GM10847 (cell line): ENCODE data around the gene TACC2.

Experiments
- POLR2A ChIP-seq: IDR thresholded peaks from 2 replicates; pipeline ENCODE4 v1.6.1; 2011; ENCODE audit not compliant: insufficient read length; ENCODE audit errors: extremely low read depth

Gene TACC2

GRCh38 chr10:122285506-122286444 is 296.8 kb downstream of the TACC2 start:
- no peak for TF ChIP-seq POLR2A

DNA sequence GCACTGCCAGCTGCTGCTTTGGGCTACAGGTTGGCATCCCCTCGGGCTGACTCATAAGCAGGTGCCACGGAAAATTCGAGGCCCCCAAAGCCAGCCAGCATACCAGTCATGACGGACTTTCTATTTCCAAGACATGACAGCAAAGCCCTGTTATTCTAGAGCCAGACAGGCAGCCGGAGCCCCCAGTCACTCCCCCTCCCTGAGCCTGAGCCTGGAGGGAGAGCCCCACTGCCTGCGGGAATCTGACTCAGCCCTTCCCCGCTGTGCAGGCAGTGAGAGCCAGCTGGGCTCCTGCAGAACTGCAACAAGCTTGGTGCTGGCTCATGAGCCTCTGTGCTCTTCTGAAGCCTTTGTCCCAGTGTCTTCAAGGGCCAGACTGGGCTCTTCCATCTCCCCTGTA is 297.9 kb downstream of the TACC2 start:
- no peak for TF ChIP-seq POLR2A

DNA sequence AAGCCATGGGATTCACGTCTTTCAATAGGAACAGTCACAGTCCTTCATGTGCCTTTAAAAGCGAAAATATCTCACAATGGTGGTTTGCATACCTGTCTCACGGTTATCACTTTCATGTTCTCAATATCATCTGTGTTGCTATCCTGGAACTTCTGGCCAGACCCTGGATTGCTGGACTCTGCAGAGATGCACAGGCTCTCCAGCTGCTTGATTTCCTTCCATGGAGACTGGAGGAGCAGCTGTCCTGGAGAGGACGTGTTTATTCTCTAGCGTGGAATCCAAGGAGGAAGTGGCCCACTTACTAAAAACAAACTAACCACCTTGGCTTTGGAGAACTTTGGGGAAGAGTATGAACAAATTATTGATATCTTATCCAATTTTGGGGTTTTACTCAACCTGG is 298.6 kb downstream of the TACC2 start:
- no peak for TF ChIP-seq POLR2A

GRCh38 chr10:122288262-122288661 is 299.3 kb downstream of the TACC2 start:
- no peak for TF ChIP-seq POLR2A

DNA sequence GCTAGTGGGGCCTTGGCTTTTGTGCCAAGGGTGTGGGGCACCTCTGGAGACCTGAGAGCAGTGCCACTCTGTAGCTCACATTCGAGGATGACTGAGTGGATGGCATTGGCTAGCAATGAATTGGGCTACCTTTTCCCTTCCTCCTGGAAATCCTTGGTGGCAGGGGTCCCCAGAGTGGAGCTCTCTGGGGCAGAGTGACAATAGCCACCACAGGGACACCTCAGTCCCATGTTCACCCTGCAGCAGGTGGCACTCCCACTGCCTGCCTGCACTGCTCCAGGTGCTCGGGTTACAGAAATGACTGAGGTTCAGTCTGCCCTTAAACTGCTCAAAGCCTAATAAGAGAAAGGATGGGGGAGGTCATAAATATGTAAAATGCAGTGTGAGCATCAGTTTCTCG is 300.0 kb downstream of the TACC2 start:
- no peak for TF ChIP-seq POLR2A

GRCh38 chr10:122290334-122290733 is 301.4 kb downstream of the TACC2 start:
- TF ChIP-seq POLR2A, result no peak

- TF ChIP-seq POLR2A, result no peak
These were observed 302.0 kb downstream of the TACC2 start for GRCh38 chr10:122290833-122291532.

DNA sequence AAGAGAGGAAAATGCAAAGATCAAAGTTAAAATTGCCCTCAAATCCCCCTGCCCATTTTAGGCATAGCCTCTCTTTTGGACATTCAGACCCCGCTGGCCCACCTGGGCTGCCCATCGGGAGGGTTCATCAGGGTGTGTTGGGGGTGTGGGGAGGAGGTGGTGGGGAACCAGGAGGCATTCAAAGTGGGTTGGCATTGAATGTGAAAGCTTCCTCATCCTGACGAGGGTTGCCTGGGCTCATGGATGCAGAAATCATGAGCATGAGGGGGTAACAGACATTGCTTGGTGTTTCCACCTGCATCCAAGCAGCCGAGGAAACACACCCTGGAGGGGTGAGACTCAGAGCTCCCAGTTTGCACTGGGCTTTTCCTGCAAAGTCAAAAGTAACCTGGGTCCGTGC is 302.8 kb downstream of the TACC2 start:
- no peak for TF ChIP-seq POLR2A

- TF ChIP-seq POLR2A, result no peak
These were observed 303.4 kb downstream of the TACC2 start for GRCh38 chr10:122292376-122292775.

- no peak for TF ChIP-seq POLR2A
These were observed 304.4 kb downstream of the TACC2 start for GRCh38 chr10:122293156-122293960.

DNA sequence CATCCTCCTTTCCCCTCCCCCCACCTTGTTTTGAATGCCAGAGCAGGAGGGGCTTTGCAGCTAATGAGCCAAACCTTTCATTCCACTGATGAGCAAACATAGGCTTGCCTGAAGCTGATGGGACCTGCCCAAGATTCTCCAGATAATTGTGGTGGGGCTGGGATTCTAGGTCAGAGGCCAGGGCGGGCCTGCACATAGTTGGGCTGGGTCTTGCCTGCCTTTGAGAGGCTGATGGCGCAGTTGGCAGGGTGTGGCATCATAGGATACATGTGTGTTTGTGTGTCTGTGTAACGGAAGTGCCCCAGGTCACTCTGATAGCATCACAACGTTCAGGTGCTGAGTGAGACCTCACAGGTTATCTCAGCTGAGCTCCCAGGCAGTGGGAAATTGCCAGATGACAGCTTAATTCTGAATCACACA is 305.0 kb downstream of the TACC2 start:
- TF ChIP-seq POLR2A, result no peak

DNA sequence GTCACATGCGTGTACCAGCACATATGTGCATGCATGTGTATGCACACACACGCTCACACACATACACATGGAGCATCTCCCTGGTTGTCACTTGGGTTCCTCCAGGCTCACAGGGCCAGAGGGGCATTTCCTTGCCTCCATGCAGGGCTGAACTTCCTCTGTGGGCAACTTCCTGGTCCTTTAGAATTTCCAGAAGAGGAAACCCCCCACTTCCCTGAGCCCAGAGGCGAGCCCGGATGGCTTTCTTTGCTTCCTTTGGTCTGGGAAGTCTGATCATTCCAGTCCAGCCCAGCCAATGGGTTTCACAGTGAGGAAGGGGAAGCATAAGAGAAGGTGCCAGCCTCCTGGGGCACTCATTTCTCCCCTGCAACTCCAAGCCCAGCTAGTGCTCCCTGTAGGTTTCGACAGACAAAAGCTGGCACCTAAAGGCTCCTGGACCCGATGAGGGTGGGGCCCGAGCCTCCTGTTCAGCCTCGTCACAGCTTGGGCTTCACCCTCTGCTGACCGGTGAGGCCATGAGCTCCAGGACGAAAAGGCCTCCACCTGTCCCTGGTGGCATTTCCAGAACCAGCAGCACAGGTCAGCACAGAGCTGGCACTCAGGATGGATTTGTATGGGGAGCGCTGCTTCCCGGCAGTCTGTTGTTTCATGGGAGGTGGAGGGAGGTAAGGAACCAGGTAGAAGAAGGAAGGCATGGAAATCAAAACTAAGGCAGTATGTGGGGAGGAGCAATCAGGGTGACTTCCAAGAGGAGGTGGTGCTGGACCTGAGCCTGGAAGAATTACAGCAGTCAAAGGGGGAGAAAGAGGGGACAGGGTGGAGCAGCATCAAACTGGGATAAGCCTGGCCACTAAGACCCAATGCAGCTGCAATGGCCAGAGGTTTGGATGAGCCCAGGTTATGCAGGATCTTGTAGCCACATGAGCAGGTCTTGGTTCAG is 305.8 kb downstream of the TACC2 start:
- no peak for TF ChIP-seq POLR2A

DNA sequence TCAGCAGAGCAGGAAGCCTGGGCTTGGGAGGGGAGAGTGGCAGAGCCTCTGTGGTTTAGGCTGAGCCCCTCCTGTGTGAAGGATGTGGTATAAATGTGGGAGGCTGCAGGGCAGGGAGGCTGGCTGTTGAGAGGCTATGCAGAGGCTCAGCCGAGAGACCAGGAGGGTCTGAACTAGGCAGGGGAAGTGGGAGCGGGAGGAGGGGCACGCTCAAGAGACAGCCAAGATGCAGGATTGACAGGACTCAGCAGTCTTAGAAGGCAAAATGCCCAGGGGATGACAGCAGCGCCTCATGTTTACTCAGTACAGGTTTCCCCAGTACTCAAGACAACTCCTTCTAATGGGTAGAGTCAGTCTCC is 306.5 kb downstream of the TACC2 start:
- TF ChIP-seq POLR2A, result no peak

DNA sequence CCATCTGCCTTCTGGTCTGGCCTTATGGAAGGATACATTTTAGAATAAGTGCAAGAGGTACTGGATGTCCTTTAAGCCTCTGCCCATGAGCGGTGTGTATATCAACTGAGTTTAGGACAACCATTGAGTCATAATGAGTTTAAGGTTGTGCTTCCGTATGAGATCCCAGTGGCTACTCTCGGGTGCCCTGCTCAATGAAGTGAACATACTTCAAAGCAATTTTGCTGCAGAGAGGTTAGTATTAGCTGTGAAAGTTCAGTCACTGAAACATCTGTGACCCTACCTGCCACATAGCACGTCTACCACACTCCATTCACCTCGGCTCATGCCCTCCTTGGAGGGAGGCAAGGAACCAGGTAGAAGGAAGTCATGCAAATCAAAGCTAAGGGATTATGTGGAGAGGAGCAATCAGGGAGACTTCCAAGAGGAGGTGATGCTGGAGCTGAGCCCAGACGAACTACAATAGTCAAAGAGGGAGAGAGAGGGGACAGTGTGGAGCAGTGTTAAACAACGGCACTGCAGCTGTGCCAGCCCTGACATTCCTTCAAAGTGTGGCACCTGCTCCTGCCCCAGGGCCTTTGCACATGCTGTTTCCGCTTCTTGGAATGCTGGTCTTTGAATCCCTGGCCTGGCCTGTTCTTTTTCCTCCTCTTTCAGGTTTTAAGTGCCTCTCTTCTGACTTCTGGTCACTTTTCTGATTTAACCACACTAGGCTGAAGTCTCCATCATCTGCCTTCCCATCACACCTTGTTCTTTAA is 307.6 kb downstream of the TACC2 start:
- TF ChIP-seq POLR2A, result no peak
